Effector memory CD4-positive, alpha-beta T cell (primary cell): ENCODE results near the gene CDHR3.
"Not testable (repeated sequence)": the region's sequence is repeated elsewhere in the genome, so short reads cannot be mapped to it uniquely, and the experiment has no call there.

Experiments used
- DNase-seq, 3 donors: peaks; one replicate each; pipeline ENCODE4 v3.0.0-alpha.2; 2020
- H3K27ac ChIP-seq: 2 replicates; pipeline ENCODE4 v1.7.0; 2013; ENCODE audit warnings: mild to moderate bottlenecking, low read length, moderate library complexity; ENCODE audit not compliant: insufficient read depth, poor library complexity, severe bottlenecking
- H3K27me3 ChIP-seq: replicated peaks from 2 replicates; pipeline ENCODE4 v1.7.0; 2013; ENCODE audit warnings: mild to moderate bottlenecking, low read length; ENCODE audit not compliant: insufficient read depth, control insufficient read depth, poor library complexity, severe bottlenecking
- H3K36me3 ChIP-seq: 2 replicates; pipeline ENCODE4 v1.7.0; 2013; ENCODE audit warnings: mild to moderate bottlenecking, low read length, moderate library complexity; ENCODE audit not compliant: control insufficient read depth, insufficient read depth
- H3K4me1 ChIP-seq: 2 replicates; pipeline ENCODE4 v1.7.0; 2013; ENCODE audit warnings: low read length, mild to moderate bottlenecking; ENCODE audit not compliant: control insufficient read depth, insufficient read depth, poor library complexity, severe bottlenecking
- H3K4me3 ChIP-seq: 2 replicates; pipeline ENCODE4 v1.7.0; 2013; ENCODE audit warnings: low read length, low read depth, mild to moderate bottlenecking; ENCODE audit not compliant: insufficient read depth, poor library complexity, severe bottlenecking
- H3K9me3 ChIP-seq: 2 replicates; pipeline ENCODE4 v1.7.0; 2013; ENCODE audit warnings: mild to moderate bottlenecking, low read length, moderate library complexity; ENCODE audit not compliant: control insufficient read depth

The CDHR3 gene

DNA sequence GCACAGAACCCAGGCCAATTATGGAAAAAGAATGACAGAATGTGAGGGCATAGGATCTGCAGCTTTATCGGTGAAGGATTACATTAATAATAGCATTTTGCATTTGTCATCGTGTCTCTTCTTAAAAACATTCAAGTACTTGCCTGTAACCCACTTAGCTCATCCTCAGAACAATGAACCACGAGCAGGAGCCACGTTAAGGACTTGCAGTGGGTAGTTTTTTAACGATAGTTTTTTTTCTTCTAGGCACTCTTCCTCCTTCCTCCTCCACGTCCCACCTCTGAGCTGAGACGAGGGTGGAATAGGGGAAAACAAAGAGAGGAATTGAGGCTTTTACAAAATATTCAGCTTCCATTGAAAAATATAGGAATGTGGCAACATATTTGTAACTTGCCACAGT, 27.1 kb downstream of the CDHR3 start:
- Histone ChIP-seq H3K27me3 (no peaks in the 10 kb centered on the region), H3K4me1 (no peaks in the 10 kb centered on the region), H3K27ac (no peak overlapping the region), H3K36me3 (no peaks in the 10 kb centered on the region), H3K4me3 (no peak overlapping the region), H3K9me3 (no peaks in the 10 kb centered on the region)
- DNase-seq: no peak

- DNase-seq: no peak
- Histone ChIP-seq H3K36me3 (no peaks in the 10 kb centered on the region), H3K9me3 (no peaks in the 10 kb centered on the region), H3K27ac (no peak overlapping the region), H3K27me3 (no peaks in the 10 kb centered on the region), H3K4me1 (no peaks in the 10 kb centered on the region), H3K4me3 (no peak overlapping the region)
Observed at GRCh38 chr7:105990727-105991453, 27.8 kb downstream of the CDHR3 start.

DNA sequence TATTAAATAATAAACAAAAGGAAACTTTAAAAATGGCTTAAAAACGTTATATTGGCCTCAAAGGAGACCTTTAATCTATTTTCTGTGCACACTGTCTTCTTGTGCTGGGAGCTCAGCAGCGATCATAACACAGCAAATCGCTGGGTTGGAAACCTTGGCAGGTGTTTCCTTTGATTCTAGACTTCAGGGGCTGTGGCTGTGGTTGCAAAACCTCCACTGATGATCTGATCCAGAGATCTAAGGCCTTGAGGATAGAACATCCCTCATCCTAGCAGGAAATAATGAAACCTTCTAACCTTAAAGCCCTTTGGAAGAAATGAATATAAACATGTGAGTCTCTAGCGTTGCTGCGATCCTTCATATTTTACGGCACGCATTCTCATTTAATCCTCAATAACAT, 29.8 kb downstream of the CDHR3 start:
- Histone ChIP-seq H3K9me3 (no peaks in the 10 kb centered on the region), H3K27ac (no peak overlapping the region), H3K4me1 (no peaks in the 10 kb centered on the region), H3K36me3 (no peaks in the 10 kb centered on the region), H3K27me3 (no peaks in the 10 kb centered on the region), H3K4me3 (no peak overlapping the region)
- no peak for DNase-seq

GRCh38 chr7:105996860-105997737, 34.0 kb downstream of the CDHR3 start:
- Histone ChIP-seq H3K4me3 (no peak overlapping the region), H3K27ac (no peak overlapping the region), H3K27me3 (no peaks in the 10 kb centered on the region), H3K9me3 (no peaks in the 10 kb centered on the region), H3K36me3 (no peaks in the 10 kb centered on the region), H3K4me1 (no peaks in the 10 kb centered on the region)
- no peak for DNase-seq

DNA sequence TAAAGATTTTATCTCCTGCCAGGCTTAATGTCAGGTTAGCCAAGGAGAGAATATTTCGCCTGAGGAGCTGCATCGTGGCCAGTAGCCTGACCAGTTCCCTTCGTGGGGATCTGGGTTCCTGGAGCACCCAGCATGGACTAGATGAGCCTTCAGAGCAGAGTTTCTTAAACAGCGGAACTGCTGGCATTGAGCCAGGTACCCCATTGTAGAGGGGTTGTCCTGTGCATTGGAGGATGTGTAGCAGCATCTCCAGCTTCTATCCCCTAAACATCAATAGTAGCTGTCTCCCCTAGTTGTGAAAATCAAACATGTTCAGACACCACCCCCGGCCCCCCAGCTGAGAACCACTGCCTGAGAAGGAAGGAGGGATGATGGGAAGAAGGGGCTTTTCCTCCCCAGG, 36.2 kb downstream of the CDHR3 start:
- Histone ChIP-seq H3K9me3 (no peaks in the 10 kb centered on the region), H3K4me3 (no peak overlapping the region), H3K27ac (no peak overlapping the region), H3K27me3 (no peaks in the 10 kb centered on the region), H3K36me3 (no peaks in the 10 kb centered on the region), H3K4me1 (no peaks in the 10 kb centered on the region)
- no peak for DNase-seq

- DNase-seq: no peak
- Histone ChIP-seq H3K4me1 (no peaks in the 10 kb centered on the region), H3K4me3 (no peak overlapping the region), H3K27ac (no peak overlapping the region), H3K27me3 (no peaks in the 10 kb centered on the region), H3K36me3 (no peaks in the 10 kb centered on the region), H3K9me3 (no peaks in the 10 kb centered on the region)
Observed at GRCh38 chr7:106001196-106001595, 38.1 kb downstream of the CDHR3 start.

GRCh38 chr7:106001886-106002285, 38.8 kb downstream of the CDHR3 start:
- H3K27me3 ChIP-seq: no peaks in the 10 kb centered on the region
- H3K36me3 ChIP-seq: no peaks in the 10 kb centered on the region
- no peak overlapping the region for H3K27ac ChIP-seq
- H3K9me3 ChIP-seq: no peaks in the 10 kb centered on the region
- H3K4me3 ChIP-seq: no peak overlapping the region
- no peaks in the 10 kb centered on the region for H3K4me1 ChIP-seq
- DNase-seq: no peak

DNA sequence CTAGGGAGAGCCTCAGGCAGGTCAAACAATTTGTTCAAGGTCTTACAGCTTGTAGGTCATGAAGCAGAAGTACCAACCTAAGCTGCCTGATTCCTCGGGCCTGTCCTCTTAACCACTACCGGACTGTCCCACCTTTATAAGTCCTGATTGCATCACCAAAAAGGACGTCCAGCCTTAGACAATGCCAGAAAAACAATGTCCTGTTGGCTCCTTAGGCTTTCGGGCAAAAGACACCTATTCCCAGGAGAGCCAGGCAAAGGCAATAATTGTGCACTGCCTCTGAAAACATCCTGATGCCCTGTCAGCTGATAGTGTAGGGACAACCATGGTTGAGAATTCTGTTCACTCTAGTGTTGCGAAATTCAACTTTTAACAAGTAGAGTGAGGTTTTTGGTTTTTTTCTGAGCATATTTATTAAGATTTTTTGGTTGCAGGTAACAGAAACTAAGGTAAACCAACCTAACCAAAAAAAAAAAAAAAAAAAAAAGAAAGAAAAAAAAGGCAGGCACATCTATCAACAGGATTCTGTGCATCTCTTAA, 40.5 kb downstream of the CDHR3 start:
- DNase-seq: no peak
- H3K27ac ChIP-seq: no peak overlapping the region
- no peak overlapping the region for H3K4me3 ChIP-seq
- no peaks in the 10 kb centered on the region for H3K36me3 ChIP-seq
- H3K9me3 ChIP-seq: no peaks in the 10 kb centered on the region
- H3K27me3 ChIP-seq: no peaks in the 10 kb centered on the region
- no peaks in the 10 kb centered on the region for H3K4me1 ChIP-seq

DNA sequence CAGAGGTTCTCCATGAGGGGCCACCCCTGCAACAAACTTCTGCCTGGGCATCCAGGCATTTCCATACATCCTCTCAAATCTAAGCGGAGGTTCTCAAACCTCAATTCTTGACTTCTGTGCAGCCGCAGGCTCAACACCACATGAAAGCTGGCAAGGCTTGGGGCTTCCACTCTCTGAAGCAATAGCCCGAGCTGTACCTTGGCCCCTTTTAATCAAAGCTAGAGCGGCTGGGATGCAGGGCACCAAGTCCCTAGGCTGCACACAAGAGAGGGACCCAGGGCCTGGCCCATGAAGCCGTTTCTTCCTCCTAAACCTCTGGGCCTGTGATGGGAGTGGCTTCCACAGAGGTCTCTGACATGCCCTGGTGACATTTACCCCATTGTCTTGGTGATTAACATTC, 43.8 kb downstream of the CDHR3 start:
- Histone ChIP-seq H3K27ac (no peak overlapping the region), H3K9me3 (no peaks in the 10 kb centered on the region), H3K4me3 (no peak overlapping the region), H3K4me1 (peaks cover 8% of the 10 kb centered on the region), H3K27me3 (no peaks in the 10 kb centered on the region), H3K36me3 (no peaks in the 10 kb centered on the region)
- DNase-seq: no peak

GRCh38 chr7:106007796-106008195, 44.7 kb downstream of the CDHR3 start:
- H3K27ac ChIP-seq, H3K36me3 ChIP-seq, H3K4me1 ChIP-seq, H3K4me3 ChIP-seq, H3K9me3 ChIP-seq, DNase-seq, H3K27me3 ChIP-seq: not testable (repeated sequence)
